K562 (cell line): ENCODE measurements around the gene ITGAD.

Source experiments
- BRCA1 ChIP-seq, 2 experiments: fragments of 450-650 bp in 1 of 2; sonication (generic) in 1 of 2; formaldehyde crosslinking in 1 of 2; IDR thresholded peaks; 2 replicates each; pipeline versions ENCODE4 v1.5.0 to v1.6.1; 2017 to 2020; ENCODE audit warnings: mild to moderate bottlenecking in 1 of 2, missing genetic modification reagents in 1 of 2
- CTCF ChIP-seq, 3 experiments: IDR thresholded peaks in 2 of 3; conservative IDR thresholded peaks in 1 of 3; 2 replicates each; pipeline ENCODE4 v1.5.1; 2011 to 2012; ENCODE audit warnings: low read length in 3 of 3, mild to moderate bottlenecking in 3 of 3, control low read depth in 2 of 3, improper control_type of control experiment in 1 of 3, inconsistent platforms in 1 of 3, low read depth in 1 of 3, mixed read lengths in 1 of 3, moderate library complexity in 1 of 3; ENCODE audit not compliant: insufficient read depth in 2 of 3
- JUN ChIP-seq, 2 experiments: sonication (generic) in 1 of 2; formaldehyde crosslinking in 1 of 2; IDR thresholded peaks; 2 replicates each; pipeline versions ENCODE4 v1.6.1 to v1.8.0; 2012 to 2022; ENCODE audit warnings: borderline replicate concordance in 2 of 2, mild to moderate bottlenecking in 2 of 2, improper control_type of control experiment in 1 of 2, low read depth in 1 of 2, low read length in 1 of 2, missing genetic modification reagents in 1 of 2
- NR2C2 ChIP-seq, 2 experiments: fragments of 200-800 bp in 1 of 2; sonication (Bioruptor generic) in 1 of 2; sonication (generic) in 1 of 2; formaldehyde crosslinking in 1 of 2; IDR thresholded peaks; 2 replicates each; pipeline versions ENCODE4 v1.6.1 to v1.8.0; 2016 to 2022; ENCODE audit warnings: mild to moderate bottlenecking in 1 of 2, missing compliant biosample characterization in 1 of 2, missing genetic modification characterization in 1 of 2, missing genetic modification reagents in 1 of 2
- RBBP5 ChIP-seq: fragments of 200-600 bp; sonication (generic); IDR thresholded peaks from 2 replicates; pipeline ENCODE4 v1.6.1; 2012; ENCODE audit warnings: borderline replicate concordance, mild to moderate bottlenecking, low read length, control low read depth, inconsistent platforms; ENCODE audit not compliant: insufficient read depth, poor library complexity, severe bottlenecking
- USF1 ChIP-seq: sonication (generic); formaldehyde crosslinking; IDR thresholded peaks from 2 replicates; pipeline ENCODE4 v1.9.0; 2022; ENCODE audit warnings: mild to moderate bottlenecking, missing genetic modification reagents
- ZBTB11 ChIP-seq, 3 experiments: fragments of 200-800 bp in 1 of 3; fragments of 250-450 bp in 1 of 3; fragments of 450-650 bp in 1 of 3; sonication (Bioruptor Pico) in 1 of 3; sonication (Bioruptor generic) in 1 of 3; formaldehyde crosslinking in 1 of 3; IDR thresholded peaks; 2 replicates each; pipeline versions ENCODE4 v1.6.1 to v1.8.0; 2016 to 2022; ENCODE audit warnings: mild to moderate bottlenecking in 2 of 3, missing genetic modification characterization in 2 of 3, missing compliant biosample characterization in 1 of 3, moderate library complexity in 1 of 3
- ZFP30 ChIP-seq: fragments of 250-450 bp; sonication (Bioruptor Pico); IDR thresholded peaks from 2 replicates; pipeline ENCODE4 v1.8.0; 2022; ENCODE audit warnings: moderate library complexity, mild to moderate bottlenecking, inconsistent platforms, borderline replicate concordance
- ZNF217 ChIP-seq: sonication (generic); formaldehyde crosslinking; IDR thresholded peaks from 2 replicates; pipeline ENCODE4 v1.8.0; 2022; ENCODE audit warnings: mild to moderate bottlenecking, missing genetic modification reagents
- ZNF253 ChIP-seq: fragments of 250-450 bp; sonication (Bioruptor Pico); conservative IDR thresholded peaks from 2 replicates; pipeline ENCODE4 v1.6.1; 2021; ENCODE audit warnings: mild to moderate bottlenecking

DNA sequence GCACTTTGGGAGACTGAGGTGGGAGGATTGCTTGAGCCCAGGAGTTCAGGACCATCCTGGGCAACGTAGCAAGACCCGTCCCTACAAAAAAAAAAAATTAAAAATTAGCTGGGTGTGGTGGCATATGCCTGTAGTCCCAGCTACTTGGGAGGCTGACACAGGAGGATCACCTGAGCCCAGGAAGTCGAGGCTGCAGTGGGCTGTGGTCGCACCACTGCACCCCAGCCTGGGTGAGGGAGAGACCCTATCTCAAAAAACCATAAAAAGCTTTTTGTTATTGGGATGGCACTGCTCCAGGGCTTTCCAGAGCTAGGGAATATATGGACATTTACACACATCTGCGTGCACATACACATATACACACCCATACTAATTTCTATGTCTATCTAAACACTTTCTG lies 58.1 kb downstream of the ITGAD start:
- TF ChIP-seq JUN (IDR thresholded peaks at IDR 0.05; ENCODE audit: borderline replicate concordance, low read depth, low read length): no peak
- no peak for TF ChIP-seq JUN (CRISPR knock-in tag; IDR thresholded peaks at IDR 0.05; ENCODE audit: borderline replicate concordance)
- TF ChIP-seq ZFP30 (CRISPR knock-in tag): no peak
- no peak for TF ChIP-seq RBBP5
- TF ChIP-seq NR2C2 (CRISPR knock-in tag; IDR thresholded peaks at IDR 0.05): no peak
- no peak for TF ChIP-seq NR2C2 (tag; IDR thresholded peaks at IDR 0.05)
- no peak for TF ChIP-seq USF1 (CRISPR knock-in tag)
- no peak for TF ChIP-seq CTCF (IDR thresholded peaks at IDR 0.05 in 2 of 3, conservative IDR thresholded peaks at IDR 0.05 in 1 of 3; ENCODE audit: insufficient read depth in 2 of 3, low read depth in 1 of 3, low read length in 3 of 3)
- TF ChIP-seq ZBTB11 (CRISPR knock-in tag; IDR thresholded peaks at IDR 0.05): no peak
- TF ChIP-seq ZNF217 (CRISPR knock-in tag): no peak
- TF ChIP-seq ZNF253 (CRISPR knock-in tag): no peak
- no peak for TF ChIP-seq BRCA1 (IDR thresholded peaks at IDR 0.05)
- no peak for TF ChIP-seq BRCA1 (CRISPR knock-in tag; IDR thresholded peaks at IDR 0.05)
